Endothelial cell of umbilical vein (primary cell): Measurements from ENCODE around the gene ANKRD33. TPM values are rescaled to one million over a fixed set of nuclear protein-coding genes. Genes with fewer than 3 reads are reported as not detected.

Source experiments
- BruUV-seq: library from RNA; stranded (reverse); fragments of 400-500 nt; replicated peaks from 2 replicates; lab custom pipeline; 2021; lab: Mats Ljungman, UMichigan
- CTCF ChIA-PET: fragments of 300-600, 350-600 bp; sonication (Branson Sonifier 250); formaldehyde crosslinking; loops from one replicate; lab custom pipeline; 2021; ENCODE audit warnings: antibody characterized with exemption, inconsistent platforms; lab: Charles Lee
- POLR2A ChIA-PET: fragments of 300-600, 350-600 bp; sonication (Branson Sonifier 250); formaldehyde crosslinking; loops from one replicate; lab custom pipeline; 2021; ENCODE audit warnings: antibody characterized with exemption, inconsistent platforms; lab: Charles Lee
- DNase-seq: peaks from one replicate; pipeline ENCODE4 v3.0.0-alpha.2; 2011; ENCODE audit warnings: low read depth, low spot score
- FAIRE-seq: peaks from 2 replicates; lab custom pipeline; 2011; peaks lifted over from hg19 to GRCh38; lab: Jason Lieb, UNC
- H2AFZ ChIP-seq: 2 replicates; pipeline ENCODE4 v1.6.0; 2012; ENCODE audit warnings: low read depth, low read length, control low read depth, inconsistent platforms
- H3K27ac ChIP-seq: 2 replicates; pipeline ENCODE4 v1.5.1; 2011; ENCODE audit warnings: low read depth, mild to moderate bottlenecking, control low read depth, low read length, moderate library complexity; ENCODE audit not compliant: insufficient read depth
- H3K27me3 ChIP-seq, 2 experiments: 2 replicates each; pipeline versions ENCODE4 v1.6.0 to v1.6.1; 2011; ENCODE audit warnings: low read length in 2 of 2, mixed read lengths in 1 of 2; ENCODE audit not compliant: control insufficient read depth in 2 of 2, insufficient read depth in 2 of 2
- H3K36me3 ChIP-seq, 2 experiments: 2 replicates in 1 of 2; 3 replicates in 1 of 2; pipeline ENCODE4 v1.5.1; 2011; ENCODE audit warnings: low read length in 2 of 2, mild to moderate bottlenecking in 1 of 2, moderate library complexity in 1 of 2; ENCODE audit not compliant: control insufficient read depth in 2 of 2, insufficient read depth in 2 of 2; ENCODE audit errors: extremely low read depth in 1 of 2
- H3K4me1 ChIP-seq: 3 replicates; pipeline ENCODE4 v1.5.1; 2011; ENCODE audit warnings: mild to moderate bottlenecking, low read length; ENCODE audit not compliant: control insufficient read depth, insufficient read depth; ENCODE audit errors: extremely low read depth
- H3K4me2 ChIP-seq: 2 replicates; pipeline ENCODE4 v1.6.1; 2011; ENCODE audit warnings: low read length, control low read depth, mixed read lengths; ENCODE audit not compliant: insufficient read depth
- H3K4me3 ChIP-seq, 3 experiments: fragments of 200-600 bp in 1 of 3; sonication (generic), shearing (Covaris generic) in 1 of 3; replicated peaks in 1 of 3; 2 replicates each; pipeline ENCODE4 v1.5.1; 2011 to 2016; ENCODE audit warnings: control low read depth in 3 of 3, low read length in 3 of 3, mild to moderate bottlenecking in 2 of 3, inconsistent platforms in 1 of 3, low read depth in 1 of 3, moderate library complexity in 1 of 3; ENCODE audit not compliant: insufficient read depth in 1 of 3
- H3K79me2 ChIP-seq: 2 replicates; pipeline ENCODE4 v1.6.0; 2012; ENCODE audit warnings: low read length, inconsistent platforms; ENCODE audit not compliant: control insufficient read depth, insufficient read depth
- H3K9ac ChIP-seq: replicated peaks from 2 replicates; pipeline ENCODE3; 2011; ENCODE audit warnings: low read length, control low read depth; ENCODE audit not compliant: insufficient read depth; ENCODE audit errors: extremely low read depth
- H3K9me1 ChIP-seq: replicated peaks from 3 replicates; pipeline ENCODE4 v1.6.0; 2011; ENCODE audit warnings: mild to moderate bottlenecking, low read length; ENCODE audit not compliant: control insufficient read depth, insufficient read depth; ENCODE audit errors: extremely low read depth
- H3K9me3 ChIP-seq: replicated peaks from 2 replicates; pipeline ENCODE4 v1.5.1; 2012; ENCODE audit warnings: low read length, inconsistent platforms; ENCODE audit not compliant: control insufficient read depth, insufficient read depth
- H4K20me1 ChIP-seq: replicated peaks from 2 replicates; pipeline ENCODE3; 2011; ENCODE audit warnings: mild to moderate bottlenecking, low read length; ENCODE audit not compliant: control insufficient read depth, insufficient read depth; ENCODE audit errors: extremely low read depth
- JUN ChIP-seq: IDR thresholded peaks from 2 replicates; pipeline ENCODE4 v1.6.1; 2011; ENCODE audit warnings: borderline replicate concordance, low read depth; ENCODE audit not compliant: insufficient read length, insufficient read depth
- MYC ChIP-seq: IDR thresholded peaks from one replicate; pipeline ENCODE4 v1.6.1; 2011; ENCODE audit warnings: mild to moderate bottlenecking, low read depth, low read length
- POLR2A ChIP-seq: IDR thresholded peaks from 2 replicates; pipeline ENCODE4 v1.6.1; 2012; ENCODE audit warnings: low read depth, mild to moderate bottlenecking, control low read depth, low read length
- POLR2AphosphoS5 ChIP-seq: IDR thresholded peaks from 2 replicates; pipeline ENCODE4 v1.6.1; 2012; ENCODE audit warnings: low read depth, mild to moderate bottlenecking, control low read depth, low read length, moderate library complexity; ENCODE audit not compliant: insufficient read depth
- dilution Hi-C: fragments of 300-500 bp; cut with MboI; formaldehyde crosslinking; loops from one replicate; pipeline ENCODE4 v1.15.0; 2019; ENCODE audit warnings: low sequenced_read_pairs; ENCODE audit not compliant: extremely low pct_ligation_motif_present
- intact Hi-C: fragments of 100-400 bp; cut with micrococcal nuclease; formaldehyde crosslinking; loops from one replicate; pipeline ENCODE4 v1.10.0; 2022
- polyA plus RNA-seq, 4 experiments: library from polyadenylated mRNA; depleted of rRNA in 3 of 4; stranded (reverse) in 3 of 4; unstranded in 1 of 4; fragments of >200 nt; gene quantifications; 2 replicates each; pipeline versions ENCODE4 v1.2.1 to v1.2.3, GENCODE V29; 2011 to 2012; ENCODE audit warnings: missing spikeins in 1 of 4
- total RNA-seq: library from RNA; stranded (reverse); gene quantifications from 2 replicates; pipeline ENCODE4 v1.2.3, GENCODE V29; 2021
- TF ChIP-seq, protein P1 (sequence below), 2 donors: IDR thresholded peaks; 1 replicate in 1 of 2; 2 replicates in 1 of 2; pipeline ENCODE4 v1.5.1; 2011; ENCODE audit warnings: low read length in 2 of 2, mild to moderate bottlenecking in 2 of 2, moderate library complexity in 2 of 2, control low read depth in 1 of 2, inconsistent platforms in 1 of 2, low read depth in 1 of 2; ENCODE audit not compliant: insufficient read depth in 1 of 2; ENCODE audit errors: extremely low read depth in 1 of 2

Gene ANKRD33
- total and polyA plus RNA-seq, 2 donors (not counting 3 experiments of a cell fraction or from before 2014, with no cell fraction given): 0.80 to 1.2 TPM

DNA sequence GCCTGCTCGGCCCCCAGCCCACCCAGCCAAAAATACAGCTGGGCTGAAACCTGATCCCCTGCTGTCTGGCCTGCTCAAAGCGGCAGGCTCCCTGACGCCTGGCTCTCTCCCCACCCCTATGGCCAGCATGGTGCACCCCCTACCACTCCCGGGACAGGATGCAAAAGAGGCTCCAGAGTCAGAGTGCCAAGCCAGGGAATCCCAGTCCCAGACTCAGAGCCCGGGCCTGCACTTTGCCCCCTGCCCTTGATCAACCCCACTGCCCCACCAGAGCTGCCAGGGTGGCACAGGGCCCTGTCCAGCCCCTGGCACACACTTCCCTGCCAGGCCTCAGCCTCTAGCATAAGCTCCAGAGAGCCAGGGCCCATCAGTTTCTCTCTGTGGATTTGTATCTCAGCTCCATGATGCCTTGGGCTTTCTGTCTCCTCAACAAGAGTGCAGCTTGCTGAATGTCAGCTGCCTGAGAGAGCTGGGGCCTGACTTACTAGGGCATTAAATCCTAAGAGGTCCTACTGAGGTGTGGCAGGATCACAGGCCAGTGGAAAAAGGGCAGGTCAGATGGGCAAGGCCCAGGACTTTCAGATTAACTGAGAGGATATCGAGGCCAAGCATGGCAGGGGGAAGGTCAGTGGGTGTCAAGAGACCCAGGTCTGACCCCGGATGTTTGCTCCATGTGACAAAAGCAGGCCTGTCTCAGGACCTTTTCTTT, 33.3 kb downstream of the ANKRD33 start:
- CTCF ChIA-PET: interaction anchor here (1.8 to 12.8 kb wide), 6 partner anchors 11 to 60 kb away, joined by 3 to 393 read pairs (median 32); partner anchors contain the start of gene ACVRL1
- Histone ChIP-seq H3K27ac (no peak overlapping the region), H3K4me1 (peaks cover 45% of the 10 kb centered on the region)

More for the DNA sequence above, 33.3 kb downstream of the ANKRD33 start:
- Histone ChIP-seq H3K9me1 (no peaks in the 10 kb centered on the region), H3K9me3 (no peaks in the 10 kb centered on the region), H2AFZ (no peak overlapping the region), H3K79me2 (peaks cover 18% of the 10 kb centered on the region), H3K27me3 (no peaks in the 10 kb centered on the region), H3K9ac (no peak overlapping the region), H3K36me3 (peaks cover 25 to 34% of the 10 kb centered on the region in 2 experiments), H3K4me3 (no peak overlapping the region), H4K20me1 (no peaks in the 10 kb centered on the region), H3K4me2 (no peak overlapping the region)
- peak; percentile 12 for FAIRE-seq
- BruUV-seq: no TSS peak
- intact Hi-C loops: no loop called here
- dilution Hi-C loops: no loop called here
- POLR2A ChIA-PET: interaction anchor here (1.9 to 2.7 kb wide), 3 partner anchors 9 to 27 kb away, joined by 6 to 12 read pairs (median 10); no protein-coding TSS in a partner anchor
- DNase-seq: no peak
- TF ChIP-seq, protein P1, sequence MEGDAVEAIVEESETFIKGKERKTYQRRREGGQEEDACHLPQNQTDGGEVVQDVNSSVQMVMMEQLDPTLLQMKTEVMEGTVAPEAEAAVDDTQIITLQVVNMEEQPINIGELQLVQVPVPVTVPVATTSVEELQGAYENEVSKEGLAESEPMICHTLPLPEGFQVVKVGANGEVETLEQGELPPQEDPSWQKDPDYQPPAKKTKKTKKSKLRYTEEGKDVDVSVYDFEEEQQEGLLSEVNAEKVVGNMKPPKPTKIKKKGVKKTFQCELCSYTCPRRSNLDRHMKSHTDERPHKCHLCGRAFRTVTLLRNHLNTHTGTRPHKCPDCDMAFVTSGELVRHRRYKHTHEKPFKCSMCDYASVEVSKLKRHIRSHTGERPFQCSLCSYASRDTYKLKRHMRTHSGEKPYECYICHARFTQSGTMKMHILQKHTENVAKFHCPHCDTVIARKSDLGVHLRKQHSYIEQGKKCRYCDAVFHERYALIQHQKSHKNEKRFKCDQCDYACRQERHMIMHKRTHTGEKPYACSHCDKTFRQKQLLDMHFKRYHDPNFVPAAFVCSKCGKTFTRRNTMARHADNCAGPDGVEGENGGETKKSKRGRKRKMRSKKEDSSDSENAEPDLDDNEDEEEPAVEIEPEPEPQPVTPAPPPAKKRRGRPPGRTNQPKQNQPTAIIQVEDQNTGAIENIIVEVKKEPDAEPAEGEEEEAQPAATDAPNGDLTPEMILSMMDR (IDR thresholded peaks at IDR 0.05; ENCODE audit: extremely low read depth in 1 of 2, insufficient read depth in 1 of 2, low read depth in 1 of 2, low read length in 2 of 2): no peak
- TF ChIP-seq MYC: no peak
- peak; percentile 38 for TF ChIP-seq POLR2AphosphoS5
- no peak for TF ChIP-seq JUN
- TF ChIP-seq POLR2A: peak; percentile 47
